HEK293 (cell line): ENCODE results near the gene NUF2.

Experiments used
- CTCF ChIA-PET: fragments of 350-600 bp; formaldehyde crosslinking; extraction: SDS; loops from one replicate; lab custom pipeline; 2021; ENCODE audit warnings: antibody characterized with exemption; lab: Yijun Ruan, JAX
- POLR2A ChIA-PET: fragments of 300-600 bp; formaldehyde crosslinking; extraction: SDS; loops from one replicate; lab custom pipeline; 2020; ENCODE audit warnings: antibody characterized with exemption, inconsistent platforms; lab: Yijun Ruan, JAX
- H3K27ac ChIP-seq: fragments of 200-500 bp; sonication (Bioruptor generic); 2 replicates; pipeline ENCODE4 v1.5.1; 2014; ENCODE audit warnings: low read depth, low read length, control low read depth, inconsistent platforms; ENCODE audit errors: extremely low read depth
- H3K36me3 ChIP-seq, 2 experiments: fragments of 200-500 bp in 1 of 2; sonication (Bioruptor generic) in 1 of 2; 1 replicate in 1 of 2; 2 replicates in 1 of 2; pipeline ENCODE4 v1.5.1; 2014 to 2017; ENCODE audit warnings: inconsistent platforms in 2 of 2, low read length in 2 of 2; ENCODE audit not compliant: control insufficient read depth in 2 of 2, insufficient read depth in 1 of 2
- H3K4me1 ChIP-seq: fragments of 200-500 bp; sonication (Bioruptor generic); 2 replicates; pipeline ENCODE4 v1.5.1; 2014; ENCODE audit warnings: mild to moderate bottlenecking, low read length, inconsistent platforms; ENCODE audit not compliant: control insufficient read depth, insufficient read depth
- H3K4me3 ChIP-seq: 2 replicates; pipeline ENCODE4 v1.5.1; 2011; ENCODE audit warnings: low read depth, mild to moderate bottlenecking, control low read depth, low read length, moderate library complexity
- H3K9me3 ChIP-seq: fragments of 200-500 bp; sonication (Bioruptor generic); 2 replicates; pipeline ENCODE4 v1.5.1; 2014; ENCODE audit warnings: low read depth, low read length, inconsistent platforms; ENCODE audit not compliant: control insufficient read depth, insufficient read depth
- BCL11A ChIP-seq: fragments of 450-650 bp; formaldehyde crosslinking; IDR thresholded peaks from 2 replicates; pipeline ENCODE4 v1.5.1; 2016; ENCODE audit warnings: low read depth, missing biosample characterization, missing genetic modification characterization
- CTCF ChIP-seq: fragments of 450-650 bp; formaldehyde crosslinking; IDR thresholded peaks from 2 replicates; pipeline ENCODE4 v1.5.1; 2016; ENCODE audit warnings: missing biosample characterization, missing genetic modification characterization
- HIC1 ChIP-seq: fragments of 450-650 bp; formaldehyde crosslinking; IDR thresholded peaks from 2 replicates; pipeline ENCODE4 v1.5.1; 2016; ENCODE audit warnings: missing biosample characterization, missing genetic modification characterization
- HOXC10 ChIP-seq: sonication (generic); formaldehyde crosslinking; IDR thresholded peaks from 2 replicates; pipeline ENCODE4 v1.8.1; 2023; ENCODE audit warnings: mild to moderate bottlenecking, missing genetic modification reagents
- KLF1 ChIP-seq: fragments of 450-650 bp; formaldehyde crosslinking; IDR thresholded peaks from 2 replicates; pipeline ENCODE4 v1.5.1; 2016; ENCODE audit warnings: missing biosample characterization, missing genetic modification characterization
- REPIN1 ChIP-seq: fragments of 450-650 bp; formaldehyde crosslinking; IDR thresholded peaks from 2 replicates; pipeline ENCODE4 v1.5.1; 2017; ENCODE audit warnings: missing biosample characterization, missing genetic modification characterization, low read depth
- ZBTB10 ChIP-seq: fragments of 450-650 bp; formaldehyde crosslinking; IDR thresholded peaks from 2 replicates; pipeline ENCODE4 v1.5.1; 2016; ENCODE audit warnings: missing biosample characterization, missing genetic modification characterization
- ZBTB26 ChIP-seq: fragments of 450-650 bp; formaldehyde crosslinking; optimal IDR thresholded peaks from 2 replicates; pipeline ENCODE3; 2016; ENCODE audit warnings: missing biosample characterization, mild to moderate bottlenecking, missing genetic modification characterization
- ZBTB49 ChIP-seq: fragments of 450-650 bp; formaldehyde crosslinking; IDR thresholded peaks from 2 replicates; pipeline ENCODE4 v1.5.1; 2016; ENCODE audit warnings: missing biosample characterization, missing genetic modification characterization, low read depth
- ZNF132 ChIP-seq: fragments of 450-650 bp; formaldehyde crosslinking; IDR thresholded peaks from 2 replicates; pipeline ENCODE4 v1.5.1; 2017; ENCODE audit warnings: missing biosample characterization, missing genetic modification characterization, borderline replicate concordance
- ZNF239 ChIP-seq: fragments of 450-650 bp; formaldehyde crosslinking; IDR thresholded peaks from 2 replicates; pipeline ENCODE4 v1.5.1; 2016; ENCODE audit warnings: missing biosample characterization, missing genetic modification characterization
- ZNF280D ChIP-seq: fragments of 450-650 bp; formaldehyde crosslinking; IDR thresholded peaks from 2 replicates; pipeline ENCODE4 v1.5.1; 2016; ENCODE audit warnings: missing biosample characterization, missing genetic modification characterization
- ZNF433 ChIP-seq: fragments of 450-650 bp; formaldehyde crosslinking; IDR thresholded peaks from 2 replicates; pipeline ENCODE4 v1.5.1; 2016; ENCODE audit warnings: missing biosample characterization, missing genetic modification characterization, low read depth
- ZNF549 ChIP-seq: fragments of 450-650 bp; IDR thresholded peaks from 2 replicates; pipeline ENCODE4 v1.5.1; 2018; ENCODE audit warnings: missing biosample characterization, missing genetic modification characterization, mild to moderate bottlenecking, inconsistent platforms, moderate library complexity
- ZNF624 ChIP-seq: fragments of 450-650 bp; formaldehyde crosslinking; IDR thresholded peaks from 2 replicates; pipeline ENCODE4 v1.5.1; 2017; ENCODE audit warnings: missing biosample characterization, missing genetic modification characterization
- ZNF664 ChIP-seq: fragments of 450-650 bp; formaldehyde crosslinking; IDR thresholded peaks from 2 replicates; pipeline ENCODE4 v1.5.1; 2016; ENCODE audit warnings: missing biosample characterization, missing genetic modification characterization
- ZNF670 ChIP-seq: fragments of 450-650 bp; formaldehyde crosslinking; IDR thresholded peaks from 2 replicates; pipeline ENCODE4 v1.5.1; 2016; ENCODE audit warnings: missing biosample characterization, missing genetic modification characterization, low read depth
- ZNF677 ChIP-seq: fragments of 450-650 bp; IDR thresholded peaks from 2 replicates; pipeline ENCODE4 v1.5.0; 2018; ENCODE audit warnings: missing biosample characterization, mild to moderate bottlenecking, missing genetic modification characterization, moderate library complexity
- ZSCAN16 ChIP-seq: fragments of 450-650 bp; formaldehyde crosslinking; IDR thresholded peaks from 2 replicates; pipeline ENCODE4 v1.5.1; 2016; ENCODE audit warnings: missing biosample characterization, missing genetic modification characterization

NUF2 gene

GRCh38 chr1:163399001-163399400 lies 77.2 kb downstream of the NUF2 start:
- Histone ChIP-seq H3K27ac (no peak overlapping the region), H3K4me3 (no peak overlapping the region), H3K36me3 (no peaks in the 10 kb centered on the region), H3K4me1 (no peaks in the 10 kb centered on the region), H3K9me3 (no peaks in the 10 kb centered on the region)
- TF ChIP-seq ZNF433 (tag by site-specific recombination) (no peak), ZSCAN16 (tag by site-specific recombination) (no peak), ZBTB10 (tag by site-specific recombination) (no peak), HIC1 (tag by site-specific recombination) (no peak), BCL11A (tag by site-specific recombination) (no peak), ZNF239 (tag by site-specific recombination) (no peak), ZNF670 (no peak), ZNF664 (tag by site-specific recombination) (no peak), REPIN1 (no peak), ZNF624 (tag by site-specific recombination) (no peak), CTCF (tag by site-specific recombination) (no peak), HOXC10 (no peak), KLF1 (tag by site-specific recombination) (no peak), ZBTB26 (no peak), ZNF280D (tag by site-specific recombination) (no peak), ZBTB49 (no peak), ZNF549 (no peak), ZNF677 (tag by site-specific recombination) (no peak), ZNF132 (tag by site-specific recombination) (no peak)
- ChIA-PET POLR2A (no interaction called here), CTCF (no interaction called here)
